GM21529 (cell line): ENCODE data around the gene DCUN1D4.

ENCODE experiments used
- ATAC-seq: cut with Tn5 transposase; IDR thresholded peaks from one replicate; pipeline ENCODE4 v1.9.1; 2021; ENCODE audit not compliant: unreplicated experiment

Gene DCUN1D4

GRCh38 chr4:51853027-51853682 is 10.2 kb downstream of the DCUN1D4 start:
- no peak for ATAC-seq

- no peak for ATAC-seq
Observed at GRCh38 chr4:51855270-51855669, 12.3 kb downstream of the DCUN1D4 start.

GRCh38 chr4:51855751-51856150 is 12.8 kb downstream of the DCUN1D4 start:
- no peak for ATAC-seq

GRCh38 chr4:51858605-51859202 is 15.8 kb downstream of the DCUN1D4 start:
- ATAC-seq: no peak

GRCh38 chr4:51859476-51860031 is 16.6 kb downstream of the DCUN1D4 start:
- ATAC-seq: no peak

- ATAC-seq: no peak
Observed at GRCh38 chr4:51862199-51862598, 19.2 kb downstream of the DCUN1D4 start.

- no peak for ATAC-seq
Observed at GRCh38 chr4:51862781-51863180, 19.8 kb downstream of the DCUN1D4 start.

- no peak for ATAC-seq
Observed at GRCh38 chr4:51865717-51866116, 22.8 kb downstream of the DCUN1D4 start.

- no peak for ATAC-seq
Observed at GRCh38 chr4:51866835-51867234, 23.9 kb downstream of the DCUN1D4 start.

GRCh38 chr4:51867689-51868448 is 24.9 kb downstream of the DCUN1D4 start:
- no peak for ATAC-seq

GRCh38 chr4:51868449-51868847 is 25.5 kb downstream of the DCUN1D4 start:
- no peak for ATAC-seq

- no peak for ATAC-seq
Observed at GRCh38 chr4:51870441-51871188, 27.7 kb downstream of the DCUN1D4 start.

GRCh38 chr4:51872283-51872997 is 29.5 kb downstream of the DCUN1D4 start:
- no peak for ATAC-seq

GRCh38 chr4:51874551-51874950 is 31.6 kb downstream of the DCUN1D4 start:
- no peak for ATAC-seq

- no peak for ATAC-seq
Observed at GRCh38 chr4:51878431-51878830, 35.5 kb downstream of the DCUN1D4 start.

GRCh38 chr4:51880016-51880915 is 37.3 kb downstream of the DCUN1D4 start:
- no peak for ATAC-seq

GRCh38 chr4:51884055-51884454 is 41.1 kb downstream of the DCUN1D4 start:
- ATAC-seq: no peak

GRCh38 chr4:51884606-51885005 is 41.7 kb downstream of the DCUN1D4 start:
- no peak for ATAC-seq

- ATAC-seq: no peak
Observed at GRCh38 chr4:51885363-51885762, 42.4 kb downstream of the DCUN1D4 start.

GRCh38 chr4:51890760-51891159 is 47.8 kb downstream of the DCUN1D4 start:
- ATAC-seq: no peak
